HG03025 (cell line): ENCODE data around the gene PPM1N.

Experiments
- ATAC-seq: cut with Tn5 transposase; IDR thresholded peaks from one replicate; pipeline ENCODE4 v1.9.1; 2021; ENCODE audit warnings: mild to moderate bottlenecking, moderate library complexity; ENCODE audit not compliant: unreplicated experiment, low FRiP score

The PPM1N gene

GRCh38 chr19:45526143-45526542, 27.9 kb downstream of the PPM1N start:
- no peak for ATAC-seq

GRCh38 chr19:45526971-45527370, 28.7 kb downstream of the PPM1N start:
- ATAC-seq: no peak

GRCh38 chr19:45527731-45528130, 29.5 kb downstream of the PPM1N start:
- ATAC-seq: no peak

GRCh38 chr19:45528149-45528743, 30.0 kb downstream of the PPM1N start:
- ATAC-seq: no peak

- no peak for ATAC-seq
Observed at GRCh38 chr19:45528744-45529419, 30.6 kb downstream of the PPM1N start.

- no peak for ATAC-seq
Observed at GRCh38 chr19:45529420-45529785, 31.2 kb downstream of the PPM1N start.

- no peak for ATAC-seq
Observed at GRCh38 chr19:45531349-45531748, 33.1 kb downstream of the PPM1N start.

- ATAC-seq: no peak
Observed at GRCh38 chr19:45539459-45539858, 41.2 kb downstream of the PPM1N start.

- ATAC-seq: no peak
Observed at GRCh38 chr19:45542234-45542668, 44.0 kb downstream of the PPM1N start.

- ATAC-seq: no peak
Observed at GRCh38 chr19:45547211-45547770, 49.0 kb downstream of the PPM1N start.

- no peak for ATAC-seq
Observed at GRCh38 chr19:45547965-45548609, 49.8 kb downstream of the PPM1N start.
